ENCODE measurements around the gene MYL12B. TPM values are rescaled to one million over a fixed set of nuclear protein-coding genes. Genes with fewer than 3 reads are reported as not detected.

MYL12B gene
- total and polyA plus RNA-seq, 2 donors (not counting 3 experiments of a cell fraction or from before 2014, with no cell fraction given), result 634 to 724 TPM

DNA sequence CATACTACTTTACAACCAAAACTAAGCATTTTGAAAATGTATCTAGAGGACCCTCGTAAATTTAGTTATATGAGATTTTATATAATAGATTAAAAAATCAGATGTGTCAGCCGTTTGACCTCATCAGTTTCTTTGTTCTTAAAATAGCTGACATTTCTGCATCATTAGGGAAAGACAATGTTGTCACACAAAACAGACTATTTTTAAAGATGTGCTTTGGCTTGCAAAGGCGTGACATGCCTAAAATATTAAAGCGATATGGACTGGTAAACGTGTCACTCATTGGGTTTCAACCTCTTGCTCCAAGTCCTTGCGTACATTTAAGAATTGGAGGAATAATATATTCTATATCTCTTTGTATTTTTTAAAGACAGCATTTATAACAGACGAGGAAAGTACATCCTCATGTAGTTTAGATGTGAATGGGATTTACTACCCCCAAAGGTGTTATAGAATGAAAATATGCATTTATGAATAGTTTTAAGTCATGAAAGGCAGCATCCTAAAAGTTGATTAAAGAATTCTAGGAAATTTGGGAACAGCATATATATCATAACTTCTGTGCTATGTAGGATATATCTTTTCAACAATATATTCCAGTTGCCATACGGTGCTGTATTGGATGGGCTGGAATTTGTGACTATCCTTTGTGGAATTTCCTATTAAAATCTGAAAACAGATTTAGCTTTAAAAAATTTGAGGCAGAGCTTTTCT lies 10.5 kb upstream of the MYL12B start:
- intact Hi-C loops (cut with micrococcal nuclease), result no loop called here
- ChIA-PET CTCF (interaction anchor here (0.6 to 3.2 kb wide), 5 partner anchors 10 to 755 kb away, joined by 3 to 10 read pairs (median 5); partner anchors contain the start of gene MYL12B), POLR2A (interaction anchor here (1.1 to 2.7 kb wide), 5 partner anchors 9 to 352 kb away, joined by 3 to 17 read pairs (median 5); no protein-coding TSS in a partner anchor)
- Histone ChIP-seq H3K27ac (ENCODE audit: insufficient read depth, low read depth, low read length) (peak overlapping the region; percentile 83), H3K9ac (replicated peaks; ENCODE audit: extremely low read depth, insufficient read depth, low read length) (peak overlapping the region; percentile 44), H3K4me3 (replicated peaks in 1 of 3; ENCODE audit: insufficient read depth in 1 of 3, low read depth in 1 of 3, low read length in 3 of 3) (peak overlapping the region in 1 of 3 experiments; percentile 98), H3K36me3 (ENCODE audit: control insufficient read depth in 2 of 2, extremely low read depth in 1 of 2, insufficient read depth in 2 of 2, low read length in 2 of 2) (peaks cover 8 to 22% of the 10 kb centered on the region in 2 experiments), H3K79me2 (ENCODE audit: control insufficient read depth, insufficient read depth, low read length) (peaks cover 80% of the 10 kb centered on the region), H4K20me1 (replicated peaks; ENCODE audit: control insufficient read depth, extremely low read depth, insufficient read depth, low read length) (no peaks in the 10 kb centered on the region), H3K4me2 (ENCODE audit: insufficient read depth, low read length) (peak overlapping the region; percentile 96), H3K9me3 (replicated peaks; ENCODE audit: control insufficient read depth, insufficient read depth, low read length) (no peaks in the 10 kb centered on the region), H3K9me1 (replicated peaks; ENCODE audit: control insufficient read depth, extremely low read depth, insufficient read depth, low read length) (no peaks in the 10 kb centered on the region), H3K4me1 (ENCODE audit: control insufficient read depth, extremely low read depth, insufficient read depth, low read length) (peaks cover 51% of the 10 kb centered on the region), H3K27me3 (ENCODE audit: control insufficient read depth in 2 of 2, insufficient read depth in 2 of 2, low read length in 2 of 2) (no peaks in the 10 kb centered on the region), H2AFZ (ENCODE audit: low read depth, low read length) (no peak overlapping the region)
- no peak for TF ChIP-seq POLR2A (IDR thresholded peaks at IDR 0.05; ENCODE audit: low read depth, low read length)
- TF ChIP-seq POLR2AphosphoS5 (IDR thresholded peaks at IDR 0.05; ENCODE audit: insufficient read depth, low read depth, low read length), result peak; percentile 64
- FAIRE-seq (no peak), DNase-seq (ENCODE audit: low read depth, low spot score) (peak; percentile 28)
- dilution Hi-C loops (cut with MboI; ENCODE audit: extremely low pct_ligation_motif_present, low sequenced_read_pairs), result loop anchor here (25.0 kb wide), 1 partner anchor 211 kb away; the partner anchor contains the start of gene TGIF1
- BruUV-seq (replicated peaks), result no TSS peak

DNA sequence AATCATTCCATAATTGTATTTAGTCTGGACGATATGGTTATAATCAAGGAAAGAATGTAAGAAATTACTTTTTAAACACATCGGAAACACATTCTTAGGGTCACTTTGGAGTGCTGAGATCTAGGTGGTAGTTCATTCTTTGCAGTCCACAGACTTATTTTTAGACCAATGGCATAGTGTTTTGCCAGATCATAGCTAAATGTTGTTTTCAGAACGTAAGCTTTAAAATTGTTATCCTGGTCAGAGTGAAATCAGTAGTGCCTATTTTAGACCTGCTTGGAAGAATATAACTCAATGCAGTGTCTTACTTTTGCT lies 10.0 kb upstream of the MYL12B start:
- H3K4me3 ChIP-seq (replicated peaks in 1 of 3; ENCODE audit: insufficient read depth in 1 of 3, low read depth in 1 of 3, low read length in 3 of 3), result peak overlapping the region in 1 of 3 experiments; percentile 98
- no peaks in the 10 kb centered on the region for H3K27me3 ChIP-seq (ENCODE audit: control insufficient read depth in 2 of 2, insufficient read depth in 2 of 2, low read length in 2 of 2)
- H3K4me2 ChIP-seq (ENCODE audit: insufficient read depth, low read length), result peak overlapping the region; percentile 96
- peaks cover 80% of the 10 kb centered on the region for H3K79me2 ChIP-seq (ENCODE audit: control insufficient read depth, insufficient read depth, low read length)
- peak; percentile 37 for DNase-seq (ENCODE audit: low read depth, low spot score)
- TF ChIP-seq POLR2A (IDR thresholded peaks at IDR 0.05; ENCODE audit: low read depth, low read length) (peak; percentile 73), POLR2AphosphoS5 (IDR thresholded peaks at IDR 0.05; ENCODE audit: insufficient read depth, low read depth, low read length) (peak; percentile 30), FOS (IDR thresholded peaks at IDR 0.05; ENCODE audit: borderline replicate concordance, insufficient read depth, low read length) (no peak)
- dilution Hi-C loops (cut with MboI; ENCODE audit: extremely low pct_ligation_motif_present, low sequenced_read_pairs), result loop anchor here (25.0 kb wide), 1 partner anchor 210 kb away; the partner anchor contains the start of gene TGIF1
- CTCF ChIA-PET, result interaction anchor here (0.6 to 3.2 kb wide), 5 partner anchors 9 to 755 kb away, joined by 3 to 10 read pairs (median 4); partner anchors contain the start of gene MYL12B
- H3K9me3 ChIP-seq (replicated peaks; ENCODE audit: control insufficient read depth, insufficient read depth, low read length), result no peaks in the 10 kb centered on the region
- H3K9me1 ChIP-seq (replicated peaks; ENCODE audit: control insufficient read depth, extremely low read depth, insufficient read depth, low read length), result no peaks in the 10 kb centered on the region
- peaks cover 11 to 25% of the 10 kb centered on the region in 2 experiments for H3K36me3 ChIP-seq (ENCODE audit: control insufficient read depth in 2 of 2, extremely low read depth in 1 of 2, insufficient read depth in 2 of 2, low read length in 2 of 2)
- peak overlapping the region; percentile 83 for H3K27ac ChIP-seq (ENCODE audit: insufficient read depth, low read depth, low read length)
- FAIRE-seq, result no peak
- H4K20me1 ChIP-seq (replicated peaks; ENCODE audit: control insufficient read depth, extremely low read depth, insufficient read depth, low read length), result no peaks in the 10 kb centered on the region
- intact Hi-C loops (cut with micrococcal nuclease), result no loop called here
- no TSS peak for BruUV-seq (replicated peaks)
- no peak overlapping the region for H2AFZ ChIP-seq (ENCODE audit: low read depth, low read length)
- POLR2A ChIA-PET, result interaction anchor here (1.1 to 2.7 kb wide), 3 partner anchors 9 to 352 kb away, joined by 4 to 17 read pairs (median 6); no protein-coding TSS in a partner anchor
- H3K4me1 ChIP-seq (ENCODE audit: control insufficient read depth, extremely low read depth, insufficient read depth, low read length), result peaks cover 48% of the 10 kb centered on the region
- peak overlapping the region; percentile 44 for H3K9ac ChIP-seq (replicated peaks; ENCODE audit: extremely low read depth, insufficient read depth, low read length)

Measured in endothelial cell of umbilical vein (primary cell).